ENCODE measurements around the gene RGS14. TPM values are rescaled to one million over a fixed set of nuclear protein-coding genes. Genes with fewer than 3 reads are reported as not detected.
"Not testable (repeated sequence)": the region's sequence is repeated elsewhere in the genome, so short reads cannot be mapped to it uniquely, and the experiment has no call there.

Gene RGS14
- polyA plus RNA-seq, 4 donors = 12.8 to 31.3 (median 20.6) TPM

GRCh38 chr5:177336603-177337494 is 20.9 kb upstream of the RGS14 start:
- Histone ChIP-seq H3K9me3 (ENCODE audit: control insufficient read depth in 2 of 2, insufficient read depth in 1 of 2, low read depth in 1 of 2, low read length in 1 of 2) (no peaks in the 10 kb centered on the region), H3K4me1 (ENCODE audit: control insufficient read depth in 3 of 3, insufficient read depth in 2 of 3, low read depth in 1 of 3, low read length in 2 of 3) (no peaks in the 10 kb centered on the region), H3K36me3 (ENCODE audit: control insufficient read depth in 3 of 3, insufficient read depth in 2 of 3, low read depth in 1 of 3, low read length in 3 of 3) (peaks cover 18 to 80% (median 28%) of the 10 kb centered on the region in 3 donors), H3K27me3 (ENCODE audit: control insufficient read depth in 3 of 3, insufficient read depth in 3 of 3, low read length in 3 of 3) (no peaks in the 10 kb centered on the region), H3K4me3 (ENCODE audit: low read depth in 1 of 3, low read length in 3 of 3) (no peak overlapping the region), H3K27ac (ENCODE audit: low read depth in 1 of 3, low read length in 2 of 3) (no peak overlapping the region)
- no peak for DNase-seq
- no peak for FAIRE-seq
- WGBS, 3 donors = 94 to 95% (median 94%) methylated on average over 35 to 36 of the region's 36 CpGs

GRCh38 chr5:177338251-177339106 is 19.2 kb upstream of the RGS14 start:
- Histone ChIP-seq H3K4me3 (ENCODE audit: low read depth in 1 of 3, low read length in 3 of 3) (no peak overlapping the region), H3K27ac (ENCODE audit: low read depth in 1 of 3, low read length in 2 of 3) (no peak overlapping the region), H3K4me1 (ENCODE audit: control insufficient read depth in 3 of 3, insufficient read depth in 2 of 3, low read depth in 1 of 3, low read length in 2 of 3) (no peaks in the 10 kb centered on the region), H3K27me3 (ENCODE audit: control insufficient read depth in 3 of 3, insufficient read depth in 3 of 3, low read length in 3 of 3) (no peaks in the 10 kb centered on the region), H3K36me3 (ENCODE audit: control insufficient read depth in 3 of 3, insufficient read depth in 2 of 3, low read depth in 1 of 3, low read length in 3 of 3) (peaks cover 15 to 72% (median 20%) of the 10 kb centered on the region in 3 donors), H3K9me3 (ENCODE audit: control insufficient read depth in 2 of 2, insufficient read depth in 1 of 2, low read depth in 1 of 2, low read length in 1 of 2) (no peaks in the 10 kb centered on the region)
- no peak for FAIRE-seq
- 84 to 87% (median 86%) methylated on average over 22 of the region's 22 CpGs for WGBS, 3 donors
- no peak for DNase-seq

- no peak overlapping the region for H3K27ac ChIP-seq (ENCODE audit: low read depth in 1 of 3, low read length in 2 of 3)
- H3K27me3 ChIP-seq (ENCODE audit: control insufficient read depth in 3 of 3, insufficient read depth in 3 of 3, low read length in 3 of 3) = no peaks in the 10 kb centered on the region
- DNase-seq (no peak), FAIRE-seq (no peak)
- H3K36me3 ChIP-seq (ENCODE audit: control insufficient read depth in 3 of 3, insufficient read depth in 2 of 3, low read depth in 1 of 3, low read length in 3 of 3) = peaks cover 12 to 69% (median 14%) of the 10 kb centered on the region in 3 donors
- no peaks in the 10 kb centered on the region for H3K4me1 ChIP-seq (ENCODE audit: control insufficient read depth in 3 of 3, insufficient read depth in 2 of 3, low read depth in 1 of 3, low read length in 2 of 3)
- 79 to 84% (median 79%) methylated on average over 11 of the region's 11 CpGs for WGBS, 3 donors
- no peaks in the 10 kb centered on the region for H3K9me3 ChIP-seq (ENCODE audit: control insufficient read depth in 2 of 2, insufficient read depth in 1 of 2, low read depth in 1 of 2, low read length in 1 of 2)
- H3K4me3 ChIP-seq (ENCODE audit: low read depth in 1 of 3, low read length in 3 of 3) = no peak overlapping the region
Measured at GRCh38 chr5:177339107-177339638, 18.6 kb upstream of the RGS14 start.

- H3K4me1 ChIP-seq (ENCODE audit: control insufficient read depth in 3 of 3, insufficient read depth in 2 of 3, low read depth in 1 of 3, low read length in 2 of 3); H3K27ac ChIP-seq (ENCODE audit: low read depth in 1 of 3, low read length in 2 of 3); H3K9me3 ChIP-seq (ENCODE audit: control insufficient read depth in 2 of 2, insufficient read depth in 1 of 2, low read depth in 1 of 2, low read length in 1 of 2); DNase-seq; H3K4me3 ChIP-seq (ENCODE audit: low read depth in 1 of 3, low read length in 3 of 3); FAIRE-seq; H3K27me3 ChIP-seq (ENCODE audit: control insufficient read depth in 3 of 3, insufficient read depth in 3 of 3, low read length in 3 of 3): not testable (repeated sequence)
- peaks cover 0 to 51% (median 4%) of the 10 kb centered on the region in 3 donors for H3K36me3 ChIP-seq (ENCODE audit: control insufficient read depth in 3 of 3, insufficient read depth in 2 of 3, low read depth in 1 of 3, low read length in 3 of 3)
- WGBS, 3 donors = 95 to 97% (median 96%) methylated on average over 14 of the region's 14 CpGs
Measured at GRCh38 chr5:177343000-177343399, 14.7 kb upstream of the RGS14 start.

- Histone ChIP-seq H3K36me3 (ENCODE audit: control insufficient read depth in 3 of 3, insufficient read depth in 2 of 3, low read depth in 1 of 3, low read length in 3 of 3) (peaks cover 0 to 43% (median 0%) of the 10 kb centered on the region in 3 donors), H3K4me3 (ENCODE audit: low read depth in 1 of 3, low read length in 3 of 3) (no peak overlapping the region), H3K9me3 (ENCODE audit: control insufficient read depth in 2 of 2, insufficient read depth in 1 of 2, low read depth in 1 of 2, low read length in 1 of 2) (no peaks in the 10 kb centered on the region), H3K27ac (ENCODE audit: low read depth in 1 of 3, low read length in 2 of 3) (no peak overlapping the region), H3K27me3 (ENCODE audit: control insufficient read depth in 3 of 3, insufficient read depth in 3 of 3, low read length in 3 of 3) (no peaks in the 10 kb centered on the region), H3K4me1 (ENCODE audit: control insufficient read depth in 3 of 3, insufficient read depth in 2 of 3, low read depth in 1 of 3, low read length in 2 of 3) (no peaks in the 10 kb centered on the region)
- DNase-seq (no peak), FAIRE-seq (no peak)
- 94 to 96% (median 95%) methylated on average over 6 of the region's 6 CpGs for WGBS, 3 donors
Measured at GRCh38 chr5:177343777-177344176, 13.9 kb upstream of the RGS14 start.

- no peak for FAIRE-seq
- Histone ChIP-seq H3K27ac (ENCODE audit: low read depth in 1 of 3, low read length in 2 of 3) (no peak overlapping the region), H3K9me3 (ENCODE audit: control insufficient read depth in 2 of 2, insufficient read depth in 1 of 2, low read depth in 1 of 2, low read length in 1 of 2) (no peaks in the 10 kb centered on the region), H3K4me1 (ENCODE audit: control insufficient read depth in 3 of 3, insufficient read depth in 2 of 3, low read depth in 1 of 3, low read length in 2 of 3) (peaks cover under 1 to 8% (median 3%) of the 10 kb centered on the region in 3 donors), H3K4me3 (ENCODE audit: low read depth in 1 of 3, low read length in 3 of 3) (no peak overlapping the region), H3K27me3 (ENCODE audit: control insufficient read depth in 3 of 3, insufficient read depth in 3 of 3, low read length in 3 of 3) (no peaks in the 10 kb centered on the region), H3K36me3 (ENCODE audit: control insufficient read depth in 3 of 3, insufficient read depth in 2 of 3, low read depth in 1 of 3, low read length in 3 of 3) (peaks cover 0 to 40% (median 0%) of the 10 kb centered on the region in 3 donors)
- 96 to 97% (median 96%) methylated on average over 6 of the region's 6 CpGs for WGBS, 3 donors
- DNase-seq = no peak
Measured at GRCh38 chr5:177344891-177345290, 12.8 kb upstream of the RGS14 start.

- FAIRE-seq = no peak
- Histone ChIP-seq H3K4me3 (ENCODE audit: low read depth in 1 of 3, low read length in 3 of 3) (no peak overlapping the region), H3K36me3 (ENCODE audit: control insufficient read depth in 3 of 3, insufficient read depth in 2 of 3, low read depth in 1 of 3, low read length in 3 of 3) (peaks cover 0 to 42% (median 0%) of the 10 kb centered on the region in 3 donors), H3K9me3 (ENCODE audit: control insufficient read depth in 2 of 2, insufficient read depth in 1 of 2, low read depth in 1 of 2, low read length in 1 of 2) (no peaks in the 10 kb centered on the region), H3K27ac (ENCODE audit: low read depth in 1 of 3, low read length in 2 of 3) (no peak overlapping the region), H3K27me3 (ENCODE audit: control insufficient read depth in 3 of 3, insufficient read depth in 3 of 3, low read length in 3 of 3) (no peaks in the 10 kb centered on the region), H3K4me1 (ENCODE audit: control insufficient read depth in 3 of 3, insufficient read depth in 2 of 3, low read depth in 1 of 3, low read length in 2 of 3) (peaks cover 9 to 12% (median 9%) of the 10 kb centered on the region in 3 donors)
- 73 to 80% (median 74%) methylated on average over 4 of the region's 4 CpGs for WGBS, 3 donors
- DNase-seq = no peak
Measured at GRCh38 chr5:177346820-177347219, 10.9 kb upstream of the RGS14 start.

- 83 to 88% (median 84%) methylated on average over 4 of the region's 4 CpGs for WGBS, 3 donors
- Histone ChIP-seq H3K36me3 (ENCODE audit: control insufficient read depth in 3 of 3, insufficient read depth in 2 of 3, low read depth in 1 of 3, low read length in 3 of 3) (peaks cover 0 to 36% (median 0%) of the 10 kb centered on the region in 3 donors), H3K4me3 (ENCODE audit: low read depth in 1 of 3, low read length in 3 of 3) (no peak overlapping the region), H3K27me3 (ENCODE audit: control insufficient read depth in 3 of 3, insufficient read depth in 3 of 3, low read length in 3 of 3) (no peaks in the 10 kb centered on the region), H3K9me3 (ENCODE audit: control insufficient read depth in 2 of 2, insufficient read depth in 1 of 2, low read depth in 1 of 2, low read length in 1 of 2) (no peaks in the 10 kb centered on the region), H3K27ac (ENCODE audit: low read depth in 1 of 3, low read length in 2 of 3) (no peak overlapping the region), H3K4me1 (ENCODE audit: control insufficient read depth in 3 of 3, insufficient read depth in 2 of 3, low read depth in 1 of 3, low read length in 2 of 3) (peaks cover 9 to 12% (median 9%) of the 10 kb centered on the region in 3 donors)
- DNase-seq (no peak), FAIRE-seq (no peak)
Measured at GRCh38 chr5:177347699-177348098, 10.0 kb upstream of the RGS14 start.

All from small intestine (tissue), 7 donors.